ENCODE measurements around the gene RALBP1.
"Not testable (repeated sequence)": the region's sequence is repeated elsewhere in the genome, so short reads cannot be mapped to it uniquely, and the experiment has no call there.

RALBP1 gene

DNA sequence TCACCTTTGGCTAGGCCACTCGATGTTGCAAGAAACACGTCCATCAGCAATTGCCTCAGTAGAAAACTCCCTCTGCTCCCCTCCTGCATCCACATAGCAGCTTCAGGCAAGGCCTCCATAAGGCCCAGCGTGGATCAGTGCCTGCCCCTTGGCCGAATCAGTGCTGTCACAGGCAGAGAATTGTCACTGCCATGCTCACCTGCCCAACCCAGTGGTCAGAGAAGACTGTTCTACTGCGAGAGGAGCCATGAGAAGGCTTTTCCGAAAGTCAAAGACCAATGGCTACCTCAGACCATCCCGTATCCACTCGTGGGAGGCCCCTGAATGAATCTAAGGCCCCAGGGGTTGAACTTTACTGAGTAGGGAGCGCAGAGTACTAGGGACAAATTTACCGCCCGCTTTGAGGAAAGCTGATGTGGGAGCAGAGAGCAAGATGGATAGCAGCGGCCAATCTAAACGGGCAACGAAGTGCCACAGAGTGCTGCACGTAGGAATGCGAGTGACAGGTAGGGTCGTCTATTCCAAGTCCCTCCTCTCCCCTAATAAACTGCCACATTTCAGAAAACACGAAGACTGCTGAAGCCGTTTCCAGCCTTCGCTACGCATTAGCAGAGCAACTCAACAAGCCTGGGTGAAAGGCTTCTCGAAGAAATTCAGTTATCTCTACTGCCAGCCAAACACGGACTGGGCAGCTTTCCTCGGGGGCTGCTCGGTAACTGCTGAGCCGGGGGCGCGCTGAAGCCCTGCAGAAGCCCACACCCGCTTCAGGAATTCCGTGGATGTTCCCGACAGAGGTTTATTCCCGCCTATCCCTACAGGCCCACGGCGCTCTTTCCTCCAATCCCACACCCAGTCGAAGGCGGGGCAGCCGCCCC is 968 bp upstream of the RALBP1 start:
- no peak for DNase-seq (ENCODE audit: low read depth, low spot score)
- peak overlapping the region; percentile 71 for H3K4me3 ChIP-seq (ENCODE audit: low read depth, low read length)
- TF ChIP-seq, protein P1, sequence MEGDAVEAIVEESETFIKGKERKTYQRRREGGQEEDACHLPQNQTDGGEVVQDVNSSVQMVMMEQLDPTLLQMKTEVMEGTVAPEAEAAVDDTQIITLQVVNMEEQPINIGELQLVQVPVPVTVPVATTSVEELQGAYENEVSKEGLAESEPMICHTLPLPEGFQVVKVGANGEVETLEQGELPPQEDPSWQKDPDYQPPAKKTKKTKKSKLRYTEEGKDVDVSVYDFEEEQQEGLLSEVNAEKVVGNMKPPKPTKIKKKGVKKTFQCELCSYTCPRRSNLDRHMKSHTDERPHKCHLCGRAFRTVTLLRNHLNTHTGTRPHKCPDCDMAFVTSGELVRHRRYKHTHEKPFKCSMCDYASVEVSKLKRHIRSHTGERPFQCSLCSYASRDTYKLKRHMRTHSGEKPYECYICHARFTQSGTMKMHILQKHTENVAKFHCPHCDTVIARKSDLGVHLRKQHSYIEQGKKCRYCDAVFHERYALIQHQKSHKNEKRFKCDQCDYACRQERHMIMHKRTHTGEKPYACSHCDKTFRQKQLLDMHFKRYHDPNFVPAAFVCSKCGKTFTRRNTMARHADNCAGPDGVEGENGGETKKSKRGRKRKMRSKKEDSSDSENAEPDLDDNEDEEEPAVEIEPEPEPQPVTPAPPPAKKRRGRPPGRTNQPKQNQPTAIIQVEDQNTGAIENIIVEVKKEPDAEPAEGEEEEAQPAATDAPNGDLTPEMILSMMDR (IDR thresholded peaks at IDR 0.05; ENCODE audit: low read depth, low read length): no peak
- in situ Hi-C loops (cut with HindIII; ENCODE audit: low sequenced_read_pairs): no loop called here

DNA sequence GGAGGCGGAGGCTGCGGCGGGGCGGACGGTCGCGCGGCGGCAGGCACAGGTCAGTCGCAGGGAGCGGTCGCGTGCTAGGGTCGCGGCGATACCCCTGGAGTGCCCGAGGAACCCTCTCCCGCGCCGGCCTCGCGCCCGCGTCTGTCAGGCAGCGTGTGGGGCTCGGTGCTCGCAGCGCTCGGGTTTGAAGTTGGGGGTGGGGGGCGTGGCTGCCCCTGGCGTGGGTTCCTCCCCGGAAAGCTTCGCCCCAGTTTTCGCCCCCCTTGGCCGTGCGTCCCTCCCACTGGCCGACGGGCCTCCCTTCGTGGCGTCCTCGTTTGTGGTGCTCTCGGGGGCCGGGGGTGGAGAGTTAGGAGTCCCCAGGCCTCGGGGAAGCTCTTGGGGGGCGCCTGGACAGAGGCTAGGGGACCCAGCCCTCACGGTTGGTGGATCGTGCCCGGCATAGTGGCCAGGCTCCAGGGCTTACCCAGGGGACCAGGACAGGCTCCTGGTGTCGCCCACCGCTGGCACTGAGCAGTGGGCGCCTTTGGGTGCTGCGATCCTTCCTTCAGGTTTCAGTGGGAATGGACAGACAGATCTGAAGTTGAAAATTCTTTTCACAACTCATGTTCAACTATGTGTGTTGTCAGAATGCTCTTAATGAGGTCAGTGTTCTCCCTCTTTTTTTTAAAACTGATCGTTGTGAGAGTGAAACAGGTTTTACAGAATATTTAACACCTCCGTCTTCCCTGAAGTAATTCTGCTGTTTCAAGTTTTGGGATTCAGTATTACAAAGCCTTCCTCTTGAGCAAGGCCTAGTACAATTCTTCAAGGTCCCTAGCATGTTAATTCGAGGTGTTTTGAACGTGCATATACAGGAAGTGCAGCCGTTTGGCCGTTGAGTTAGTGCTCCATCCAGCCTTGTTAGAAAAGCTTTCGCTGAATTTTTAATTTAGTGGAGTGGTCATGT is 604 bp downstream of the RALBP1 start:
- peak; percentile 29 for DNase-seq (ENCODE audit: low read depth, low spot score)
- TF ChIP-seq, protein P1 (IDR thresholded peaks at IDR 0.05; ENCODE audit: low read depth, low read length): no peak
- in situ Hi-C loops (cut with HindIII; ENCODE audit: low sequenced_read_pairs): no loop called here
- H3K4me3 ChIP-seq (ENCODE audit: low read depth, low read length): peak overlapping the region; percentile 71

DNA sequence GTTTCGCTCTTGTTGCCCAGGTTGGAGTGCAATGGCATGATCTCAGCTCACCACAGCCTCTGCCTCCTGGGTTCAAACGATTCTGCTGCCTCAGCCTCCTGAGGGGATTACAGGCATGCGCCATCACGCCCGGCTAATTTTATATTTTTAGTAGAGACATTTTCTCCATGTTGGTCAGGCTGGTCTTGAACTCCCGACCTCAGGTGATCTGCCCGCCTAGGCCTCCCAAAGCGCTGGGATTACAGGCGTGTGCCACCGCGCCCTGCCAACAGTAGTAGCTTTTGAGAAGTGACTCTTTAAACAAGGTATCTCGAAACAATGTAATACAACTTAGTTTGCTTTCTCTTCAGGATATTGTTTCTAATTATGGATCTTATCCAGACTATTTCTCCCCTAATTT is 1.6 kb downstream of the RALBP1 start:
- peak overlapping the region; percentile 71 for H3K4me3 ChIP-seq (ENCODE audit: low read depth, low read length)

DNA sequence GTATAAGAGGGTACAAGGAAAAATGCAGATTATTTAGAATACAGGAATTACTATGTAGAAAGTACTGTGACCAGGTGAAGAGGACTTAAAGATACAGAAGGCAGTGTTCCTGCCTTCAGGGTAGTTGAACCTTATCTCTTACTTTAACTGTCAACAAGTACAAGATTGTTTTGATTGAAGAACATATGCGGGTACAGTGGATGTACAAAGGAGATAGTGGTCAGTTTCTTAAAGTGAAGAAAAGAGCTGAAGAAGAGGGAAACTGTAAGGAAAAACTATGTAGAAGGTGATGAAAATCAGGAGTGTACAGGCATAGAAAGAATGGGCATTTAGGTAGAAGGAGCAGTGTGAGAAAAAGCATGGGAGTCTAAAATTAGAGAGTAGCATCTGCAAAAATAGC is 2.2 kb downstream of the RALBP1 start:
- H3K4me3 ChIP-seq (ENCODE audit: low read depth, low read length): no peak overlapping the region
- TF ChIP-seq, protein P1 (IDR thresholded peaks at IDR 0.05; ENCODE audit: low read depth, low read length): no peak
- in situ Hi-C loops (cut with HindIII; ENCODE audit: low sequenced_read_pairs): no loop called here
- no peak for DNase-seq (ENCODE audit: low read depth, low spot score)

More for the DNA sequence above, 1.6 kb downstream of the RALBP1 start:
- DNase-seq (ENCODE audit: low read depth, low spot score); in situ Hi-C loops (cut with HindIII; ENCODE audit: low sequenced_read_pairs): not testable (repeated sequence)

DNA sequence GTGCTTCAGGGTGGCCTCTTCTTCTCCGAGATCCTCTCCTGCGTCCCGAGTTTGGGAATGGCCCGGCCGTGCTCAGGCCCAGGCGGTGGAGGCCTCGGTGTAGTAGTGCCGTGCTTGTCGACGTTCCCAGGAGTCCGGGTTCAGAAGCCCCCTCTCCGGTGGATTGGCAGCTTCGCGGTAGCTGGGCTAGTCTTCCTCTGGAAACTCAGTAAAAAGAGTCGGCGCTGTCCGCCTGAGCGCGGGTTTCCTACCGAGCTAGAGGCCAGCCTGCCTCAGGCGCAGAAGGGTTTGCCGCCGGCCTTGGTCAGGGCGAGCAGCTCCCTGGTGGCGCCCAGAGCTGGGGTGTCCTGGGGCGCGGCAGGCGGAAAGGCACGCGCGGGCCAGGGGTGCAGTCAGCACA is 3.2 kb downstream of the RALBP1 start:
- H3K4me3 ChIP-seq (ENCODE audit: low read depth, low read length): no peak overlapping the region
- in situ Hi-C loops (cut with HindIII; ENCODE audit: low sequenced_read_pairs): no loop called here
- no peak for DNase-seq (ENCODE audit: low read depth, low spot score)
- TF ChIP-seq, protein P1 (IDR thresholded peaks at IDR 0.05; ENCODE audit: low read depth, low read length): no peak

DNA sequence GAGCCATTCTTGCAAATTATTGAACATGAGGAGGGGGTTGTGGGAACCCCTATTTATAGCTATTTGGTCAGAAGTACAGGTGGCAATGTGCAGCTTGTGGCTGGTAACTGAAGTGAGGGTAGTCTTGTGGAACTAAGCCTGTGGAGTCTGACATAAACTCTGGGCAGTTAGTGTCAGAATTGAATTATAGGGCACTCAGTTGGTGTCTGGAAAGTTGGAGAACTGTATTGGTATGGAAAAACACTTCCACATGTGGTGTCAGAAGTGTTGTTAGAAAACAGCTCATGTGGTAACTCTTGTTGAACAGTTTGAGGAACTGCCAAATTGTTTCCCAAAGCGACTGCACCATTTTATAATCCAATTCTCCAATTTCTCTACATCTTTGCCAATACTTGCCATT is 7.5 kb downstream of the RALBP1 start:
- no peak overlapping the region for H3K4me3 ChIP-seq (ENCODE audit: low read depth, low read length)
- in situ Hi-C loops (cut with HindIII; ENCODE audit: low sequenced_read_pairs): no loop called here
- no peak for DNase-seq (ENCODE audit: low read depth, low spot score)
- TF ChIP-seq, protein P1 (IDR thresholded peaks at IDR 0.05; ENCODE audit: low read depth, low read length): no peak
